ENCODE measurements around the gene KDM2A. TPM values are rescaled to one million over a fixed set of nuclear protein-coding genes. Genes with fewer than 3 reads are reported as not detected.

KDM2A gene
- total RNA-seq, 4 donors from 2014 or later = 64.5 to 84.0 (median 70.3) TPM

DNA sequence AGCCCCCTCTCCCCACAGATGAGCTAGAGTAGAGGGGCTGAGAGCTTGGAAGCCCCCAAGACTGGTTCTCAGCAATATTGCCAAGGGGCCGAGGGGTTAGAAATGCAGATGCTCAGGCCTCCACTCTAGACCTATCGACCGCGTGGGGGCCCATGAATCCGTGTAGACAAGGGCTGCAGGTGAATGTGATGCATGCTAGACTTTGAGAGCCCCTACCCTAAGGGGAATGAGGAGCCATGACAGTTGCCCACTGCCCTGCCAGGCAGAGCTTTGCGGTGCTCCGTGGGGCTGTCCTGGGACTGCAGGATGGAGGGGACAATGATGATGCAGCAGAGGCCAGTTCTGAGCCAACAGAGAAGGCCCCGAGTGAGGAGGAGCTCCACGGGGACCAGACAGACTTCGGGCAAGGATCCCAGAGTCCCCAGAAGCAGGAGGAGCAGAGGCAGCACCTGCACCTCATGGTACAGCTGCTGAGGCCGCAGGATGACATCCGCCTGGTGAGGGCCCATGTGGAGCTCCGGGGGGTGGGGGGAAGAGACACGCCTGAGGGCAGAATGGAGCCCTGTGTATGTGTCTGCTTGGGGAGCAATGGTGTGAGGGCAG, 185.5 kb downstream of the KDM2A start:
- intact Hi-C loops (cut with DNase I; ENCODE audit: low total_unique reads) = no loop called here
- peak in 1 of 2 donors; percentile 83 for DNase-seq (ENCODE audit: low spot score in 2 of 2)
- H3K4me3 ChIP-seq (ENCODE audit: low read depth, poor library complexity, severe bottlenecking) = no peak overlapping the region
- WGBS, 2 donors = 54 to 57% methylated on average over 12 to 14 of the region's 14 CpGs
- no peak for TF ChIP-seq POLR2A (IDR thresholded peaks at IDR 0.05)
- TF ChIP-seq CTCF (IDR thresholded peaks at IDR 0.05) = no peak

DNA sequence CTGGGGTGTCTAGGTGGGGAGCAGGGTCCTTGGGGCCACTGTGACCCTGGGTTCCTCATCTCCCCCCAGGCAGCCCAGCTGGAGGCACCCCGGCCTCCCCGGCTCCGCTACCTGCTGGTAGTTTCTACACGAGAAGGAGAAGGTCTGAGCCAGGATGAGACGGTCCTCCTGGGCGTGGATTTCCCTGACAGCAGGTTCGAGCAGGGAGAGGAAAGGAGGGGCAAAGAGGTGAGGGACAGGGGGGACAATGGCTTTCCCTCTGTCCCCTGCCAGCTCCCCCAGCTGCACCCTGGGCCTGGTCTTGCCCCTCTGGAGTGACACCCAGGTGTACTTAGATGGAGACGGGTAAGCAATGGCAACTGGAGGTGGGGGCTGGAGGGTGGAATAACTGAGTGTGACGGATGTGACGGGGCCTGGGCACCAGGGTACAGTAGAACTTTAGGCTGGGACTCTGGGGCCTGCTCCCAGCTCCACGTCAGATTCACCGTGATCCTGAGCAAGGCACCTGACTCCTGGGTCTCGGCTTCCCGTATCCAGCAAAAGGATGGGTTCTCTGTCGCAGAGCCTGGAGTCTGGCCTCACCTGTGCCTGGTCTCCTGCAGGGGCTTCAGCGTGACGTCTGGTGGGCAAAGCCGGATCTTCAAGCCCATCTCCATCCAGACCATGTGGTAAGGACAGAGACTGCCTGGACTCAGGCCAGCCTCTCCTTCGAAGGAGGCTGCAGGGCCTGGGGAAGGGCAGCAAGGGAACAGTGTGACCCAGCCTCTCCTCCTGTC, 187.9 kb downstream of the KDM2A start:
- 83 to 85% methylated on average over 19 of the region's 19 CpGs for WGBS, 2 donors
- DNase-seq (ENCODE audit: low spot score in 2 of 2) = peak in 1 of 2 donors; percentile 86

DNA sequence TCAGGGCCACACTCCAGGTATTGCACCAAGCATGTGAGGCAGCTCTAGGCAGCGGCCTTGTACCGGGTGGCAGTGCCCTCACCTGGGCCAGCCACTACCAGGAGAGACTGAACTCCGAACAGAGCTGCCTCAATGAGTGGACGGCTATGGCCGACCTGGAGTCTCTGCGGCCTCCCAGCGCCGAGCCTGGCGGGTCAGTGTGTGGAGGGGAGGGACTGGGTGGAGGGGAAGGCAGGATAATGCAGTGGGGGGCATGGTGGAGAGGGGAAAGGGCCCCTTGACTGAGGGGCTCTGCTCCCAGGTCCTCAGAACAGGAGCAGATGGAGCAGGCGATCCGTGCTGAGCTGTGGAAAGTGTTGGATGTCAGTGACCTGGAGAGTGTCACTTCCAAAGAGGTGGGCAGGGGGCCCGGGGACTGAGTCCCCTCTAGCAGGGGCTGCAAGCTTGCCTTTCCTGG, 188.5 kb downstream of the KDM2A start:
- intact Hi-C loops (cut with DNase I; ENCODE audit: low total_unique reads) = no loop called here

More for the DNA sequence above, 187.9 kb downstream of the KDM2A start:
- TF ChIP-seq POLR2A (IDR thresholded peaks at IDR 0.05) = no peak
- TF ChIP-seq CTCF (IDR thresholded peaks at IDR 0.05) = no peak
- no peak overlapping the region for H3K4me3 ChIP-seq (ENCODE audit: low read depth, poor library complexity, severe bottlenecking)
- intact Hi-C loops (cut with DNase I; ENCODE audit: low total_unique reads) = no loop called here

More for the DNA sequence above, 188.5 kb downstream of the KDM2A start:
- DNase-seq (ENCODE audit: low spot score in 2 of 2) = no peak
- WGBS, 2 donors = 88% methylated on average over 11 to 12 of the region's 12 CpGs
- no peak overlapping the region for H3K4me3 ChIP-seq (ENCODE audit: low read depth, poor library complexity, severe bottlenecking)
- TF ChIP-seq POLR2A (IDR thresholded peaks at IDR 0.05) (no peak), CTCF (IDR thresholded peaks at IDR 0.05) (no peak)

Other genes starting within 250 kb of the KDM2A start
- gene PC, start 160.9 kb upstream of the KDM2A start, total RNA-seq = 10 to 100 TPM in 3 of 4 donors, 1 to 10 TPM in 1; 7.3 to 22.5 (median 17.4) TPM
- gene C11orf86, start 144.0 kb upstream of the KDM2A start, total RNA-seq = not detected
- 1 to 10 TPM in 1 of 4 donors, under 1 TPM in 3; 0.08 to 1.7 (median 0.41) TPM for gene SYT12, start 96.1 kb upstream of the KDM2A start, total RNA-seq
- 100 to 1,000 TPM in 1 of 4 donors, 10 to 100 TPM in 3; 74.6 to 109 (median 87.8) TPM for gene RHOD, start 62.4 kb upstream of the KDM2A start, total RNA-seq
- gene GRK2, start 147.2 kb downstream of the KDM2A start, total RNA-seq = 100 to 1,000 TPM in 3 of 4 donors, 10 to 100 TPM in 1; 81.1 to 127 (median 114) TPM
- gene ANKRD13D, start 170.0 kb downstream of the KDM2A start, total RNA-seq = 10 to 100 TPM; 60.5 to 84.7 (median 72.8) TPM
- 10 to 100 TPM; 58.6 to 71.0 (median 62.0) TPM for gene SSH3, start 184.3 kb downstream of the KDM2A start, total RNA-seq
- gene POLD4, start 234.3 kb downstream of the KDM2A start, total RNA-seq = 100 to 1,000 TPM in 1 of 4 donors, 10 to 100 TPM in 3; 82.3 to 126 (median 86.4) TPM

Data from lower leg skin (tissue), 4 donors.